Keratinocyte (primary cell): ENCODE data around the gene APOB. TPM values are rescaled to one million over a fixed set of nuclear protein-coding genes. Genes with fewer than 3 reads are reported as not detected.

Source experiments
- DNase-seq: peaks from one replicate; pipeline ENCODE4 v3.0.0-alpha.2; 2011; ENCODE audit warnings: low read depth, missing footprints, low spot score
- FAIRE-seq: peaks from 2 replicates; lab custom pipeline; 2011; peaks lifted over from hg19 to GRCh38; lab: Jason Lieb, UNC
- H2AFZ ChIP-seq: 2 replicates; pipeline ENCODE4 v1.6.0; 2012; ENCODE audit warnings: low read length, control low read depth, inconsistent platforms; ENCODE audit not compliant: control insufficient read depth
- H3K27ac ChIP-seq: 2 replicates; pipeline ENCODE4 v1.5.1; 2011; ENCODE audit warnings: low read length; ENCODE audit not compliant: control insufficient read depth, insufficient read depth
- H3K27me3 ChIP-seq: 3 replicates; pipeline ENCODE4 v1.6.0; 2011; ENCODE audit warnings: low read length; ENCODE audit not compliant: control insufficient read depth, insufficient read depth; ENCODE audit errors: extremely low read depth
- H3K36me3 ChIP-seq, 2 experiments: 2 replicates in 1 of 2; 3 replicates in 1 of 2; pipeline ENCODE4 v1.5.1; 2011; ENCODE audit warnings: low read length in 2 of 2, mild to moderate bottlenecking in 1 of 2; ENCODE audit not compliant: control insufficient read depth in 2 of 2, insufficient read depth in 2 of 2; ENCODE audit errors: extremely low read depth in 1 of 2
- H3K4me1 ChIP-seq: 3 replicates; pipeline ENCODE4 v1.5.1; 2011; ENCODE audit warnings: low read length; ENCODE audit not compliant: control insufficient read depth, insufficient read depth; ENCODE audit errors: extremely low read depth
- H3K4me2 ChIP-seq: 3 replicates; pipeline ENCODE4 v1.6.0; 2011; ENCODE audit warnings: low read depth, low read length; ENCODE audit not compliant: control insufficient read depth, insufficient read depth; ENCODE audit errors: extremely low read depth
- H3K4me3 ChIP-seq, 3 experiments: fragments of 200-600 bp in 1 of 3; sonication (generic) in 1 of 3; 2 replicates in 2 of 3; 3 replicates in 1 of 3; pipeline ENCODE4 v1.5.1; 2011 to 2016; ENCODE audit warnings: low read length in 3 of 3, mild to moderate bottlenecking in 3 of 3, control low read depth in 2 of 3, inconsistent platforms in 1 of 3, low read depth in 1 of 3, mixed read lengths in 1 of 3, mixed run types in 1 of 3, moderate library complexity in 1 of 3; ENCODE audit not compliant: control insufficient read depth in 2 of 3, insufficient read depth in 2 of 3; ENCODE audit errors: extremely low read depth in 1 of 3
- H3K79me2 ChIP-seq: 2 replicates; pipeline ENCODE4 v1.6.0; 2012; ENCODE audit warnings: low read length; ENCODE audit not compliant: control insufficient read depth, insufficient read depth
- H3K9ac ChIP-seq: 3 replicates; pipeline ENCODE4 v1.6.0; 2011; ENCODE audit warnings: low read length; ENCODE audit not compliant: control insufficient read depth, insufficient read depth; ENCODE audit errors: extremely low read depth
- H3K9me1 ChIP-seq: 3 replicates; pipeline ENCODE4 v1.6.0; 2011; ENCODE audit warnings: low read length; ENCODE audit not compliant: control insufficient read depth, insufficient read depth; ENCODE audit errors: extremely low read depth
- H3K9me3 ChIP-seq: 2 replicates; pipeline ENCODE4 v1.5.1; 2012; ENCODE audit warnings: low read depth, low read length; ENCODE audit not compliant: control insufficient read depth
- H4K20me1 ChIP-seq: 3 replicates; pipeline ENCODE4 v1.6.0; 2011; ENCODE audit warnings: low read length; ENCODE audit not compliant: control insufficient read depth, insufficient read depth; ENCODE audit errors: extremely low read depth
- CTCF ChIP-seq, 3 experiments: IDR thresholded peaks in 1 of 3; conservative IDR thresholded peaks in 1 of 3; optimal IDR thresholded peaks in 1 of 3; 2 replicates in 2 of 3; 3 replicates in 1 of 3; pipeline versions ENCODE3 to v1.5.1; 2011; ENCODE audit warnings: low read length in 3 of 3, mild to moderate bottlenecking in 3 of 3, moderate library complexity in 2 of 3, control low read depth in 1 of 3, inconsistent platforms in 1 of 3; ENCODE audit not compliant: insufficient read depth in 2 of 3; ENCODE audit errors: extremely low read depth in 1 of 3
- EZH2 ChIP-seq: IDR thresholded peaks from one replicate; pipeline ENCODE4 v1.6.1; 2012; ENCODE audit warnings: inconsistent platforms, mild to moderate bottlenecking, low read length, moderate library complexity
- dilution Hi-C: fragments of 300-500 bp; cut with MboI; formaldehyde crosslinking; loops from one replicate; pipeline ENCODE4 v1.7.0; 2020; ENCODE audit warnings: low sequenced_read_pairs; ENCODE audit not compliant: extremely low pct_ligation_motif_present
- polyA plus RNA-seq, 5 experiments: library from polyadenylated mRNA; depleted of rRNA in 3 of 5; stranded (reverse) in 3 of 5; stranded (forward) in 1 of 5; unstranded in 1 of 5; fragments of >200 nt; gene quantifications; 1 replicate in 1 of 5; 2 replicates in 3 of 5; 3 replicates in 1 of 5; pipeline versions ENCODE4 v1.2.1 to v1.2.3, GENCODE V29; 2011 to 2012; ENCODE audit warnings: missing spikeins in 2 of 5, low read depth in 1 of 5, low replicate concordance in 1 of 5

APOB gene
- polyA plus RNA-seq, 1 donor (not counting 4 experiments of a cell fraction or from before 2014, with no cell fraction given): 0.01 TPM

DNA sequence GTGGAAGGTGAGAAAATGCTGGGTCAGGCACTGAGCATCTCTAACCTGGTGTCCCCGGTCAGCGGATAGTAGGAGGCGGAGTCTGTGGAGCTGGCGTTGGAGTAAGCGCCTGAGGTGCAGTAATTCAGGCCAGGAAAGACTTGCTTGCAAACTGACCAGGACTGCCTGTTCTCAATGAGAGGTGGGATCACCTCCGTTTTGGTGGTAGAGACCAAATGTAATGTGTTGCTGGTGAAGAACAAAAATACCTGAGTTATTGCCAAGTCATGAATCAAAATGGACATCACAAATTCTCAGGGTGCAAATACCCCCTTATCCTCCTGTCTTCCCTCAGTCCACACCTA, 24.2 kb downstream of the APOB start:
- Histone ChIP-seq H3K79me2 (no peaks in the 10 kb centered on the region), H2AFZ (no peak overlapping the region), H3K9ac (no peak overlapping the region), H3K9me3 (no peaks in the 10 kb centered on the region), H3K4me2 (no peak overlapping the region), H3K4me3 (no peak overlapping the region), H3K27me3 (no peaks in the 10 kb centered on the region), H3K27ac (no peak overlapping the region), H3K36me3 (no peaks in the 10 kb centered on the region), H4K20me1 (no peaks in the 10 kb centered on the region), H3K4me1 (no peaks in the 10 kb centered on the region), H3K9me1 (no peaks in the 10 kb centered on the region)
- TF ChIP-seq EZH2 (no peak), CTCF (optimal IDR thresholded peaks at IDR 0.05 in 1 of 3, IDR thresholded peaks at IDR 0.05 in 1 of 3, conservative IDR thresholded peaks at IDR 0.05 in 1 of 3; ENCODE audit: extremely low read depth in 1 of 3, insufficient read depth in 2 of 3, low read length in 3 of 3) (no peak)
- no peak for DNase-seq
- dilution Hi-C loops: no loop called here
- no peak for FAIRE-seq

- Histone ChIP-seq H3K27me3 (no peaks in the 10 kb centered on the region), H3K4me2 (no peak overlapping the region), H3K4me1 (no peaks in the 10 kb centered on the region), H4K20me1 (no peaks in the 10 kb centered on the region), H3K27ac (no peak overlapping the region), H3K9me3 (no peaks in the 10 kb centered on the region), H3K9me1 (no peaks in the 10 kb centered on the region), H3K79me2 (no peaks in the 10 kb centered on the region), H3K36me3 (no peaks in the 10 kb centered on the region), H2AFZ (no peak overlapping the region), H3K9ac (no peak overlapping the region), H3K4me3 (no peak overlapping the region)
- DNase-seq (no peak), FAIRE-seq (no peak)
- TF ChIP-seq EZH2 (no peak), CTCF (optimal IDR thresholded peaks at IDR 0.05 in 1 of 3, IDR thresholded peaks at IDR 0.05 in 1 of 3, conservative IDR thresholded peaks at IDR 0.05 in 1 of 3; ENCODE audit: extremely low read depth in 1 of 3, insufficient read depth in 2 of 3, low read length in 3 of 3) (no peak)
- dilution Hi-C loops: no loop called here
Observed at GRCh38 chr2:21019000-21019677, 24.7 kb downstream of the APOB start.
